Stimulated activated CD8-positive, alpha-beta memory T cell treated with anti-CD3 and anti-CD28 coated beads, Interleukin-12 subunit alpha, Interleukin-12 subunit beta, amount 100 ng/mL, for 24 hours (primary cell): ENCODE results near the gene B4GALT3.

Experiments
- DNase-seq: peaks from one replicate; pipeline ENCODE4 v3.0.0-alpha.2; 2020; ENCODE audit errors: extremely low read depth

The B4GALT3 gene

GRCh38 chr1:161188381-161188780, 11.1 kb upstream of the B4GALT3 start:
- DNase-seq = no peak

- no peak for DNase-seq
These were observed 10.0 kb upstream of the B4GALT3 start for GRCh38 chr1:161187311-161187710.

GRCh38 chr1:161185732-161186311, 8.5 kb upstream of the B4GALT3 start:
- DNase-seq = no peak

GRCh38 chr1:161185282-161185682, 8.0 kb upstream of the B4GALT3 start:
- DNase-seq = peak; percentile 38

GRCh38 chr1:161182214-161182613, 4.9 kb upstream of the B4GALT3 start:
- peak; percentile 34 for DNase-seq

GRCh38 chr1:161180639-161181038, 3.3 kb upstream of the B4GALT3 start:
- no peak for DNase-seq

DNA sequence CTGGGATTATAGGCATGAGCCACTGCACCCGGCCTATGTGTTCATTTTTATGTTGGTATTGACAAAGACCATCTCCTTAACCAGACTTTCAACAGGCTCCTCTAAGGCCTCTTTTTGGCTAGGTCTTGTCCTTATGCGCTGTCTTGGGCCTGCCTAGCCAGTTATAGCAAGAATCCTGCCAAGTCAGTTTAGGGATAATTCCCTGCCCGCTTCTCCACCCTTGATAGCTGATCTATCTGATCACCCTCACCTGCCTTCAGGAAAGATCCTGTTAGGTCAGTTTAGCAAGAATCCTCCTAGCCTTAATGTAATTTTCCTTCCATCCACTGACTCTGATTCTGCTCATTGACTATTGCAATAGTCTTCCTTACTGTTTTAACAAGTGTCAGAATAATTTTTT, 2.4 kb upstream of the B4GALT3 start:
- no peak for DNase-seq

GRCh38 chr1:161177936-161178244, 583 bp upstream of the B4GALT3 start:
- no peak for DNase-seq

DNA sequence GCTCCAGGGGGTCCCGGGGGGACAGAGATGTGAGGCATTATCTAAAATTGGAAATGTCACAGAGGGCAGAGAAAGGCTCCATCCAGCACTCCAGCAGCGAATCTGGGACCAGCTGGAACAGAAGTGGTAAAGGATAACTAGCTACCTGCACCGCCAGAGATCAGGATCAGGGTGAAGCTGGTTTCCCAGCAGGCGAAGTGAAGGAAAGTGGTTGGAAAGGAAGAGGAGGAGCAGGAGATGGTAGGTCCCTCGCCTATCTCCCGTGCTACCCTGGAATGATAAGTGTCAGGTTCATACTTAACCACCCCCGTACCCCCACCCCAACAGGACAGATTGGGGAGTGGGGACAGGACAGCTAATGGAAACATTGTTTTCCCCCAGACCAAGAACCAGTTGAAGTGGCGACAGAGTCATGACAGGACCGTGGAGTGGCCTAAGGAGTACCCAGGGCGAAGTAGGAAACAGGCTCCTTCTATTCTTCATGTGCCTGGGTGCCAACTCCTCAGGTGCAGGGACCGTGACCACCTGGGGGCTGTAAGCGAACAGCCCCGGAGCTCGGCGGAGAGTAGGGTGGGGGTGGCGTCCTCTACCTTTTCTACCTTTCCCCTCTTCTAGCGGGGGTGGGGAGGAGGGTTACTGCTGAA, 717 bp downstream of the B4GALT3 start:
- DNase-seq = no peak

- DNase-seq = no peak
These were observed 1.4 kb downstream of the B4GALT3 start for GRCh38 chr1:161175771-161176453.

DNA sequence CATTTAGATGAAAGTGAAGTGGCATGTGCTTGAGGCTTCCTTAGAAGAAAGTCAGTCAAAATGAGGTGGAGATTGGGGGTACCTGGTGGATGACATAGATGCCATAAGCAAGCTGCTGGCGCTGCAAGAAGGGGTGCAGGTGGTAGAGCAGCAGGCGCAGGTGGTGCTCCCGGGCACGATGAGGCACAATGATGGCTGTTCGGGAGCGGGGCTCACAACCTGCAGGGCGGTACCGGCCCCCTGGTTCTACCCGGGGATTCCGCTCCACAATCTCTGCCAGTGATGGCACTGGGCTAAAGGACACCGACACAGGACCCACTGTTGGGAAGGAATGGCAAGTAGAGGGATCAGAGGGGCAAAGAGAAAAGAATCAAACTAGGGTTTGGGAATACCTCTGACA, 2.4 kb downstream of the B4GALT3 start:
- no peak for DNase-seq

DNA sequence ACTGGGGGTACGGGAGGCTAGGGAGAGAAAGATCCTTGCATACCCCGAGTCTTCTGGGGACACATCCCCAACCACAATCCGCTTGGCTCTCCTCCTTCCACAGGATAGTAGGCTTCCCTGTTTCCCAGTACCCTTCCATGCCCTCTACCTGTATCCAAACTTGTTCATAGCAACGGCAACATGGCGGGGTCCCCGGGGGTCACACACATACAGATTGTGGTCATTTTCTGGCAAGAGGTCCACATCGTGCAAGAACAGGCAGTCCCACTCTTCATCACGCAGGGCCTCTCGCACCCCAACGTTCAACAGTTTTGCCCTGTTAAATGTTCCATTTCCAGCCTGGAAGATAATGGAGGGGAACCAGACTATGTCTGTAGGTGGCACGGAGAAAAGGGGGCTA, 3.6 kb downstream of the B4GALT3 start:
- DNase-seq = no peak

DNA sequence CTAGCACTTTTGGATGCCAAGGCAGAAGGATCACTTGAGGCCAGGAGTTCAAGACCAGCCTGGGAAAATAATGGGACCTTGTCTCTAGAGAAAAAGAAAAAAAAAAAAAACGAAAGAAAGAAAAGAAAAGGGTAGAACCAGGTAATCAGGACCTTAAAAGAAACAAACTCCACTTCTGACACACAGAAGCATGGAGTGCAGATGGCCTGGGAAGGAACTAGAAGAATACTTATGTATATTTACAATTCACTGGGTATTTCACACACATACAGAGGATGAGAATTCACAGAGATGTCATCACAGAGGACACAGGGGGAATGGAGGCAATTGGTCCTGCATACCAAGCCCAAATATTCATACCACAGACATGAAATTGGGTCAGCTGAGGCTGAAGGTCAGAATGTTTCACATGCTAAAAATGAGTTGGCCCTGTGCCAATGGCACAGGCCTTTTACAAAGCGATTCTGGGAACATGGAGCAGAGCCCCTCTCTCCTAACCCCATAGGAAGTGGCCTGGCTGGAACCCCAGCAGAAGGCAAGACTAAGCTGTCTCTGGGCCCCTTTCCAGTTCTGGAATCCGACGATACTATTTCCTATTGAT, 4.4 kb downstream of the B4GALT3 start:
- DNase-seq = no peak

GRCh38 chr1:161172349-161172748, 5.0 kb downstream of the B4GALT3 start:
- no peak for DNase-seq

- no peak for DNase-seq
These were observed 5.6 kb downstream of the B4GALT3 start for GRCh38 chr1:161171696-161172095.

DNA sequence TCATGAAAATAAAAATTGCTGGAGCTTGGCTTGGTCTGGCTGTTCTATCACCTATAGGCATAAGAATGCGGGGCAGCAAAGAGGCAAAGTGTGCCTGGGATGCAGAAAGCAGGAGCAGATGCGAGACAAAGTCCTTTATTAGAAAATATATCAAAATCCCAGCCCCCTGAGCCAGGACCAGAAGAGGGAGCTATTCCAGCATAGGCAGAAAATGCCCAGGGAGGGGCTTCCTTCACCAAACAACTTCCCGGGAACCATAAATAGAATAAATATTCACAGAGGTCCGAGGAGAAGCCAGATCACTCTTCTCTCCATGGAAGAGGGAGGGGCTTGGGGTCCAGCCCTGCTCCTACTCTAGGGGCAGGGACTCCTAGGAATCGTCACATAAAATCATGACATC, 6.1 kb downstream of the B4GALT3 start:
- no peak for DNase-seq

GRCh38 chr1:161168906-161169305, 8.4 kb downstream of the B4GALT3 start:
- DNase-seq = no peak

DNA sequence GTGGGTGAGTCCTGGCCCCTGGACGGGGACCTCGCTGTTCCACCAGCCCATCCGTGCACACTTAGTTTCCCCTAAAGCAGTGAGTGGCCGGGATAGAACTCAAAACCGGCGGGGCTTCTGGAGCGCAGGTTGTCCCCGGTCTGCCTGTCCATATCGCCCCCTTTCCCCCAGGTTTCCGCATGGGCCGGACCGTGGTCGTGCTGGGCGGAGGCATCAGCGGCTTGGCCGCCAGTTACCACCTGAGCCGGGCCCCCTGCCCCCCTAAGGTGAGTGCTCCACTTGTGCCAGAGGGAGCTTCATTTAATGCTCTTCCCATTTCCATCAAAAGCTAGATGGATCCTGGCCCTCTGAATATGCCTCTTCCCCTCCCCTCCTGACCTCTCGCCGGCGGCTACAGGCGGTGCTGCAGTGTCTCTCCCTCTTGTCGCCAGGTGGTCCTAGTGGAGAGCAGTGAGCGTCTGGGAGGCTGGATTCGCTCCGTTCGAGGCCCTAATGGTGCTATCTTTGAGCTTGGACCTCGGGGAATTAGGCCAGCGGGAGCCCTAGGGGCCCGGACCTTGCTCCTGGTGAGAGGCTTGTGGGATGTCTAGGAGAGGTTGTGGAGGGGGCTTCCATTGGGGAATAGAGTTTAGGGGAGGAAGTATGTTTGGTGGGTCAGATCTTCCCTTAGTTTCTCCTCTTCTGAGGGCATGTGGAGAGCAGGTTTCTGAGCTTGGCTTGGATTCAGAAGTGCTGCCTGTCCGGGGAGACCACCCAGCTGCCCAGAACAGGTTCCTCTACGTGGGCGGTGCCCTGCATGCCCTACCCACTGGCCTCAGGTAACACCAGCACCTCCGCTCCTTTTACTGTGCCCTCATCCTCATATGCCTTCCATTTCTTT, 10.4 kb downstream of the B4GALT3 start:
- DNase-seq = no peak

- DNase-seq = peak; percentile 76
These were observed 11.3 kb downstream of the B4GALT3 start, which contains the start of gene PPOX for GRCh38 chr1:161165742-161166668. PPOX (plus strand) TSS chr1:161166426; CDS start chr1:161166848, 422 bp downstream.

DNA sequence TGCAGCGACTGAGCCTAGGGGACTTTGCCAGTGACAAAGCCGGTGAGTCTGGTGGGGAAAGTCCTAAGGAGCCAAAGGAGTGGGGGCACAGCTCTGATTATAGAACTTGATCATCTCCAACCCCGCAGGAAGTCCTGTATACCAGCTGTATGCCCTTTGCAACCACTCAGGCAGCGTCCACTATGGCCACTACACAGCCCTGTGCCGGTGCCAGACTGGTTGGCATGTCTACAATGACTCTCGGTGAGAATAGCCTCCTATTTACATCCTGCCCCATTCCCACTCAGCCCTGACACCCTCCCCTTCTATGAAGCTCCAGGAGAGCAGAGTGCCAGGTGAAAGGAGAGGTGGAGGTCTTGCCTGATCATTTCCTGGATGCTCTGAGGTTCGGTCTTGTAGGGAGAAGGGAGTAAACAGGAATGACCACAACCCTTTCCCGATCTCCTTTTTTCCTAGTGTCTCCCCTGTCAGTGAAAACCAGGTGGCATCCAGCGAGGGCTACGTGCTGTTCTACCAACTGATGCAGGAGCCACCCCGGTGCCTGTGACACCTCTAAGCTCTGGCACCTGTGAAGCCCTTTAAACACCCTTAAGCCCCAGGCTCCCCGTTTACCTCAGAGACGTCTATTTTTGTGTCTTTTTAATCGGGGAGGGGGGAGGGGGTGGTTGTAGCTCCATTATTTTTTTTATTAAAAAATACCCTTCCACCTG, 12.3 kb downstream of the B4GALT3 start:
- no peak for DNase-seq
